ENCODE measurements around the gene PTAR1.

- TF ChIP-seq, protein P1, sequence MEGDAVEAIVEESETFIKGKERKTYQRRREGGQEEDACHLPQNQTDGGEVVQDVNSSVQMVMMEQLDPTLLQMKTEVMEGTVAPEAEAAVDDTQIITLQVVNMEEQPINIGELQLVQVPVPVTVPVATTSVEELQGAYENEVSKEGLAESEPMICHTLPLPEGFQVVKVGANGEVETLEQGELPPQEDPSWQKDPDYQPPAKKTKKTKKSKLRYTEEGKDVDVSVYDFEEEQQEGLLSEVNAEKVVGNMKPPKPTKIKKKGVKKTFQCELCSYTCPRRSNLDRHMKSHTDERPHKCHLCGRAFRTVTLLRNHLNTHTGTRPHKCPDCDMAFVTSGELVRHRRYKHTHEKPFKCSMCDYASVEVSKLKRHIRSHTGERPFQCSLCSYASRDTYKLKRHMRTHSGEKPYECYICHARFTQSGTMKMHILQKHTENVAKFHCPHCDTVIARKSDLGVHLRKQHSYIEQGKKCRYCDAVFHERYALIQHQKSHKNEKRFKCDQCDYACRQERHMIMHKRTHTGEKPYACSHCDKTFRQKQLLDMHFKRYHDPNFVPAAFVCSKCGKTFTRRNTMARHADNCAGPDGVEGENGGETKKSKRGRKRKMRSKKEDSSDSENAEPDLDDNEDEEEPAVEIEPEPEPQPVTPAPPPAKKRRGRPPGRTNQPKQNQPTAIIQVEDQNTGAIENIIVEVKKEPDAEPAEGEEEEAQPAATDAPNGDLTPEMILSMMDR (conservative IDR thresholded peaks at IDR 0.05; ENCODE audit: low read length) = no peak
- TF ChIP-seq EZH2phosphoT487 (IDR thresholded peaks at IDR 0.05; ENCODE audit: borderline replicate concordance, low read depth, low read length) = no peak
Measured at GRCh38 chr9:69667306-69667705, 92.5 kb downstream of the PTAR1 start.
